Thyroid gland (tissue), 4 donors: ENCODE measurements around the gene MAMLD1.

Source experiments
- CTCF ChIP-seq, 6 experiments: fragments of 200-600 bp in 3 of 6; fragments of 450-650 bp in 3 of 6; sonication (generic) in 3 of 6; IDR thresholded peaks; one replicate each; pipeline ENCODE4 v1.5.1; 2016 to 2019; ENCODE audit warnings: antibody characterized with exemption in 6 of 6, mild to moderate bottlenecking in 2 of 6, inconsistent platforms in 1 of 6, moderate library complexity in 1 of 6
- POLR2A ChIP-seq, 2 donors: fragments of 450-650 bp; IDR thresholded peaks; one replicate each; pipeline ENCODE4 v1.6.1; 2017; ENCODE audit warnings: antibody characterized with exemption in 2 of 2, mild to moderate bottlenecking in 2 of 2, moderate library complexity in 1 of 2

- TF ChIP-seq CTCF (IDR thresholded peaks at IDR 0.05) (no peak), POLR2A (IDR thresholded peaks at IDR 0.05) (no peak)
Measured at GRCh38 chrX:150512461-150512901, 149.4 kb downstream of the MAMLD1 start.
